ENCODE measurements around the gene CEACAM21. TPM values are rescaled to one million over a fixed set of nuclear protein-coding genes. Genes with fewer than 3 reads are reported as not detected.

Gene CEACAM21
- total RNA-seq, 1 experiment from 2014 or later: 0.35 TPM

DNA sequence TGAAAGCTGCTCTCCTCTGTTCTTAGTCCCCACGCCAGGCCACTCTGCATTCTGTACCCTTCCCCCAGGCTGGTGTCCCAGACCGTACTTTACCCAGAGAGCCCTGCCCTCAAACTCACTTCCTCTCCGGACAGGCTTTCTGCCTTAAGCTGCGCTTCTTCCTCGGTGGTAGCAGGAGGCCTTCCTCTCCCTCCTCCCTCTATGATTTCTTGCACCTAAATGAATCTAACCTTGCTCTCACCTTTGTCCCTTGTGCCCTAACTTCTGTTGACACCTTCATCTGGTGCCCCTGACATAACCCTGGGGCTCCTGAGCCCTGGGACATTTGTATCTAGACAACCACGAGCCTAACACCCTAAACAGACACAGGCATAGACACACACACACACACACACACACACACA, 29.6 kb upstream of the CEACAM21 start:
- Mint-ChIP-seq H3K27ac (no peak overlapping the region), H3K4me1 (peaks cover 49% of the 10 kb centered on the region), H3K4me3 (no peak overlapping the region), H3K9me3 (no peaks in the 10 kb centered on the region), H3K27me3 (ENCODE audit: low read depth) (peaks cover 12% of the 10 kb centered on the region; the same call in 1 of the 2 replicates), H3K36me3 (no peaks in the 10 kb centered on the region)
- ChIA-PET CTCF (interaction anchor here (1.0 to 4.4 kb wide), 6 partner anchors 8 to 98 kb away, joined by 3 to 56 read pairs (median 6); no protein-coding TSS in a partner anchor), POLR2A (no interaction called here)
- DNase-seq (ENCODE audit: low spot score): no peak
- no peak for TF ChIP-seq GRHL2 (CRISPR knock-in tag; IDR thresholded peaks at IDR 0.05; ENCODE audit: insufficient replicate concordance, severe bottlenecking)
- TF ChIP-seq ZNF396 (CRISPR knock-in tag; IDR thresholded peaks at IDR 0.05; ENCODE audit: borderline replicate concordance): no peak
- TF ChIP-seq, protein P1, sequence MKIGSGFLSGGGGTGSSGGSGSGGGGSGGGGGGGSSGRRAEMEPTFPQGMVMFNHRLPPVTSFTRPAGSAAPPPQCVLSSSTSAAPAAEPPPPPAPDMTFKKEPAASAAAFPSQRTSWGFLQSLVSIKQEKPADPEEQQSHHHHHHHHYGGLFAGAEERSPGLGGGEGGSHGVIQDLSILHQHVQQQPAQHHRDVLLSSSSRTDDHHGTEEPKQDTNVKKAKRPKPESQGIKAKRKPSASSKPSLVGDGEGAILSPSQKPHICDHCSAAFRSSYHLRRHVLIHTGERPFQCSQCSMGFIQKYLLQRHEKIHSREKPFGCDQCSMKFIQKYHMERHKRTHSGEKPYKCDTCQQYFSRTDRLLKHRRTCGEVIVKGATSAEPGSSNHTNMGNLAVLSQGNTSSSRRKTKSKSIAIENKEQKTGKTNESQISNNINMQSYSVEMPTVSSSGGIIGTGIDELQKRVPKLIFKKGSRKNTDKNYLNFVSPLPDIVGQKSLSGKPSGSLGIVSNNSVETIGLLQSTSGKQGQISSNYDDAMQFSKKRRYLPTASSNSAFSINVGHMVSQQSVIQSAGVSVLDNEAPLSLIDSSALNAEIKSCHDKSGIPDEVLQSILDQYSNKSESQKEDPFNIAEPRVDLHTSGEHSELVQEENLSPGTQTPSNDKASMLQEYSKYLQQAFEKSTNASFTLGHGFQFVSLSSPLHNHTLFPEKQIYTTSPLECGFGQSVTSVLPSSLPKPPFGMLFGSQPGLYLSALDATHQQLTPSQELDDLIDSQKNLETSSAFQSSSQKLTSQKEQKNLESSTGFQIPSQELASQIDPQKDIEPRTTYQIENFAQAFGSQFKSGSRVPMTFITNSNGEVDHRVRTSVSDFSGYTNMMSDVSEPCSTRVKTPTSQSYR (CRISPR knock-in tag; IDR thresholded peaks at IDR 0.05): no peak
- TF ChIP-seq ZNF121 (CRISPR knock-in tag; IDR thresholded peaks at IDR 0.05): no peak
- TF ChIP-seq NFE2L1 (CRISPR knock-in tag; IDR thresholded peaks at IDR 0.05): no peak
- TF ChIP-seq JUN (CRISPR knock-in tag; IDR thresholded peaks at IDR 0.05): no peak
- TF ChIP-seq, protein P2, sequence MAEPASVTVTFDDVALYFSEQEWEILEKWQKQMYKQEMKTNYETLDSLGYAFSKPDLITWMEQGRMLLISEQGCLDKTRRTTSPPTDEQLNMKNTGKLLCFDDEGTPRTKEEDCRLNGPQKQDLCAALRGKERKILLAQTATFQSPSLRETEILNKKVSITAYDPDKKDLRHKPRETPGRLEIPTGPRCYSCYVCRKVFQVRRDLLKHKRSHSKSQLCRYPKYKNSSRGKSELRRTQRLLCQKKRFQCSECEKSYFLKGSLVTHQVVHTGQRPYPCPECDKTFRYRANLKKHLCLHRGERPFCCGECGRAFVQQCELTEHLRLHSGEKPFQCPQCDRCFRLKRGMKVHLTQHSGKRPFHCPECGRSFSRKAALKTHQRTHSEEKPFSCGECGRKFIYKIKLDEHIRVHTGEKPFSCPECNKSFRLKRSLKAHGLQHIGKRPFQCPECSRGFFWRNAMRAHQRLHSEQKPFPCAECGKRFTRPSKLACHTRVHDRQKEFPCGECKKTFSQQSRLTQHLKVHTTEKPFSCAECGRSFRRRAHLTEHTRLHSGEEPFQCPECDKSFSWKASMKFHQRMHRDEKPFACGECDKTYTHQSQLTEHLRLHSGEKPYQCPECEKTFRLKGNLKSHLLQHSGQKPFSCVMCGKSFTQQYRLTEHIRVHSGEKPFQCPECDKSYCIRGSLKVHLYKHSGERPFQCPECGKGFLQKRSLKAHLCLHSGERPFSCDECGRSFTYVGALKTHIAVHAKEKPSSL (CRISPR knock-in tag; conservative IDR thresholded peaks at IDR 0.05): no peak
- TF ChIP-seq, protein P3, sequence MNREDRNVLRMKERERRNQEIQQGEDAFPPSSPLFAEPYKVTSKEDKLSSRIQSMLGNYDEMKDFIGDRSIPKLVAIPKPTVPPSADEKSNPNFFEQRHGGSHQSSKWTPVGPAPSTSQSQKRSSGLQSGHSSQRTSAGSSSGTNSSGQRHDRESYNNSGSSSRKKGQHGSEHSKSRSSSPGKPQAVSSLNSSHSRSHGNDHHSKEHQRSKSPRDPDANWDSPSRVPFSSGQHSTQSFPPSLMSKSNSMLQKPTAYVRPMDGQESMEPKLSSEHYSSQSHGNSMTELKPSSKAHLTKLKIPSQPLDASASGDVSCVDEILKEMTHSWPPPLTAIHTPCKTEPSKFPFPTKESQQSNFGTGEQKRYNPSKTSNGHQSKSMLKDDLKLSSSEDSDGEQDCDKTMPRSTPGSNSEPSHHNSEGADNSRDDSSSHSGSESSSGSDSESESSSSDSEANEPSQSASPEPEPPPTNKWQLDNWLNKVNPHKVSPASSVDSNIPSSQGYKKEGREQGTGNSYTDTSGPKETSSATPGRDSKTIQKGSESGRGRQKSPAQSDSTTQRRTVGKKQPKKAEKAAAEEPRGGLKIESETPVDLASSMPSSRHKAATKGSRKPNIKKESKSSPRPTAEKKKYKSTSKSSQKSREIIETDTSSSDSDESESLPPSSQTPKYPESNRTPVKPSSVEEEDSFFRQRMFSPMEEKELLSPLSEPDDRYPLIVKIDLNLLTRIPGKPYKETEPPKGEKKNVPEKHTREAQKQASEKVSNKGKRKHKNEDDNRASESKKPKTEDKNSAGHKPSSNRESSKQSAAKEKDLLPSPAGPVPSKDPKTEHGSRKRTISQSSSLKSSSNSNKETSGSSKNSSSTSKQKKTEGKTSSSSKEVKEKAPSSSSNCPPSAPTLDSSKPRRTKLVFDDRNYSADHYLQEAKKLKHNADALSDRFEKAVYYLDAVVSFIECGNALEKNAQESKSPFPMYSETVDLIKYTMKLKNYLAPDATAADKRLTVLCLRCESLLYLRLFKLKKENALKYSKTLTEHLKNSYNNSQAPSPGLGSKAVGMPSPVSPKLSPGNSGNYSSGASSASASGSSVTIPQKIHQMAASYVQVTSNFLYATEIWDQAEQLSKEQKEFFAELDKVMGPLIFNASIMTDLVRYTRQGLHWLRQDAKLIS (CRISPR knock-in tag; IDR thresholded peaks at IDR 0.05; ENCODE audit: borderline replicate concordance): no peak
- no peak for TF ChIP-seq SMAD3 (CRISPR knock-in tag; IDR thresholded peaks at IDR 0.05; ENCODE audit: borderline replicate concordance)
- TF ChIP-seq FOXP1 (CRISPR knock-in tag; IDR thresholded peaks at IDR 0.05; ENCODE audit: borderline replicate concordance): no peak
- no peak for TF ChIP-seq SMAD4 (CRISPR knock-in tag; IDR thresholded peaks at IDR 0.05)
- no peak for TF ChIP-seq NR1H2 (CRISPR knock-in tag; IDR thresholded peaks at IDR 0.05)
- TF ChIP-seq EMX1 (CRISPR knock-in tag; IDR thresholded peaks at IDR 0.05): no peak
- TF ChIP-seq, protein P4, sequence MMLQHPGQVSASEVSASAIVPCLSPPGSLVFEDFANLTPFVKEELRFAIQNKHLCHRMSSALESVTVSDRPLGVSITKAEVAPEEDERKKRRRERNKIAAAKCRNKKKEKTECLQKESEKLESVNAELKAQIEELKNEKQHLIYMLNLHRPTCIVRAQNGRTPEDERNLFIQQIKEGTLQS (CRISPR knock-in tag; conservative IDR thresholded peaks at IDR 0.05): no peak
- no peak for TF ChIP-seq NFATC4 (CRISPR knock-in tag; IDR thresholded peaks at IDR 0.05)
- TF ChIP-seq ZNF423 (CRISPR knock-in tag; IDR thresholded peaks at IDR 0.05): no peak
- no peak for ATAC-seq

DNA sequence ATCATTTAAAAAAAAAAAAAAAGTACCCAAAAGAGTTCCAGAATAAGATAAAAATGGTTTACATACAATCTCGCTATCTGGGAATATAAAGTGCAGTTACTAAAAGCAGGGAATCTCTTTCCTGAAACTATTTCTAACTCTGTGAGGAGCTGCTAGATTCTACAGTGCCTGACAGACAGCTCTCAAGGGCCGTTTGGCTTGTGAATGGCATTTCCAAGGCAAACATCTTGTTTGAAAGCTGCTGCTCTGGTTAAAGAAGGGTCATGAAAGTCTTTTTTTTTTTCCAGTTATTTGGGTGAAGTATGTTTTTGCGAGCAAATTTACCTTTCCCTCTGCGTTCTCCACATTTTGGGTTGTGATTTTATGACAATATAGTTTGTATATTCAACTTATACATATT, 29.0 kb upstream of the CEACAM21 start:
- CTCF ChIA-PET: interaction anchor here (1.0 to 4.4 kb wide), 5 partner anchors 9 to 98 kb away, joined by 3 to 56 read pairs (median 6); no protein-coding TSS in a partner anchor
- H3K9me3 Mint-ChIP-seq: no peaks in the 10 kb centered on the region
- no peak for TF ChIP-seq SMAD3 (CRISPR knock-in tag; IDR thresholded peaks at IDR 0.05; ENCODE audit: borderline replicate concordance)
- TF ChIP-seq ZNF219 (CRISPR knock-in tag; IDR thresholded peaks at IDR 0.05; ENCODE audit: borderline replicate concordance): no peak
- TF ChIP-seq NR1H2 (CRISPR knock-in tag; IDR thresholded peaks at IDR 0.05): no peak
- no peak for TF ChIP-seq NFE2L1 (CRISPR knock-in tag; IDR thresholded peaks at IDR 0.05)
- TF ChIP-seq, protein P5, sequence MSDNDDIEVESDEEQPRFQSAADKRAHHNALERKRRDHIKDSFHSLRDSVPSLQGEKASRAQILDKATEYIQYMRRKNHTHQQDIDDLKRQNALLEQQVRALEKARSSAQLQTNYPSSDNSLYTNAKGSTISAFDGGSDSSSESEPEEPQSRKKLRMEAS (CRISPR knock-in tag; IDR thresholded peaks at IDR 0.05): no peak
- no peak for TF ChIP-seq MYBL2 (CRISPR knock-in tag; IDR thresholded peaks at IDR 0.05)
- no peak for TF ChIP-seq MXD4 (CRISPR knock-in tag; IDR thresholded peaks at IDR 0.05; ENCODE audit: borderline replicate concordance)
- TF ChIP-seq, protein P6, sequence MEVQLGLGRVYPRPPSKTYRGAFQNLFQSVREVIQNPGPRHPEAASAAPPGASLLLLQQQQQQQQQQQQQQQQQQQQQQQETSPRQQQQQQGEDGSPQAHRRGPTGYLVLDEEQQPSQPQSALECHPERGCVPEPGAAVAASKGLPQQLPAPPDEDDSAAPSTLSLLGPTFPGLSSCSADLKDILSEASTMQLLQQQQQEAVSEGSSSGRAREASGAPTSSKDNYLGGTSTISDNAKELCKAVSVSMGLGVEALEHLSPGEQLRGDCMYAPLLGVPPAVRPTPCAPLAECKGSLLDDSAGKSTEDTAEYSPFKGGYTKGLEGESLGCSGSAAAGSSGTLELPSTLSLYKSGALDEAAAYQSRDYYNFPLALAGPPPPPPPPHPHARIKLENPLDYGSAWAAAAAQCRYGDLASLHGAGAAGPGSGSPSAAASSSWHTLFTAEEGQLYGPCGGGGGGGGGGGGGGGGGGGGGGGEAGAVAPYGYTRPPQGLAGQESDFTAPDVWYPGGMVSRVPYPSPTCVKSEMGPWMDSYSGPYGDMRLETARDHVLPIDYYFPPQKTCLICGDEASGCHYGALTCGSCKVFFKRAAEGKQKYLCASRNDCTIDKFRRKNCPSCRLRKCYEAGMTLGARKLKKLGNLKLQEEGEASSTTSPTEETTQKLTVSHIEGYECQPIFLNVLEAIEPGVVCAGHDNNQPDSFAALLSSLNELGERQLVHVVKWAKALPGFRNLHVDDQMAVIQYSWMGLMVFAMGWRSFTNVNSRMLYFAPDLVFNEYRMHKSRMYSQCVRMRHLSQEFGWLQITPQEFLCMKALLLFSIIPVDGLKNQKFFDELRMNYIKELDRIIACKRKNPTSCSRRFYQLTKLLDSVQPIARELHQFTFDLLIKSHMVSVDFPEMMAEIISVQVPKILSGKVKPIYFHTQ (CRISPR knock-in tag; IDR thresholded peaks at IDR 0.05): no peak
- TF ChIP-seq, protein P7, sequence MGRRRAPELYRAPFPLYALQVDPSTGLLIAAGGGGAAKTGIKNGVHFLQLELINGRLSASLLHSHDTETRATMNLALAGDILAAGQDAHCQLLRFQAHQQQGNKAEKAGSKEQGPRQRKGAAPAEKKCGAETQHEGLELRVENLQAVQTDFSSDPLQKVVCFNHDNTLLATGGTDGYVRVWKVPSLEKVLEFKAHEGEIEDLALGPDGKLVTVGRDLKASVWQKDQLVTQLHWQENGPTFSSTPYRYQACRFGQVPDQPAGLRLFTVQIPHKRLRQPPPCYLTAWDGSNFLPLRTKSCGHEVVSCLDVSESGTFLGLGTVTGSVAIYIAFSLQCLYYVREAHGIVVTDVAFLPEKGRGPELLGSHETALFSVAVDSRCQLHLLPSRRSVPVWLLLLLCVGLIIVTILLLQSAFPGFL (CRISPR knock-in tag; IDR thresholded peaks at IDR 0.05; ENCODE audit: borderline replicate concordance): no peak

More for the DNA sequence above, 29.0 kb upstream of the CEACAM21 start:
- DNase-seq (ENCODE audit: low spot score): no peak
- Mint-ChIP-seq H3K27me3 (ENCODE audit: low read depth) (peaks cover 12% of the 10 kb centered on the region; the same call in 1 of the 2 replicates), H3K4me1 (peaks cover 52% of the 10 kb centered on the region), H3K36me3 (no peaks in the 10 kb centered on the region), H3K4me3 (no peak overlapping the region), H3K27ac (no peak overlapping the region)
- POLR2A ChIA-PET: no interaction called here
- ATAC-seq: no peak

All from WTC11 (cell line).